HEK293T (cell line): ENCODE measurements around the gene KLHL33.
A peak's percentile ranks its signal among the peaks of the same experiment; 100 is the strongest.

Source experiments
- CTCF ChIA-PET: fragments of 350-600 bp; formaldehyde crosslinking; extraction: SDS; loops from one replicate; lab custom pipeline; 2021; ENCODE audit warnings: antibody characterized with exemption, inconsistent platforms; lab: Yijun Ruan, JAX
- POLR2A ChIA-PET: fragments of 350-600 bp; formaldehyde crosslinking; extraction: SDS; loops from one replicate; lab custom pipeline; 2020; ENCODE audit warnings: antibody characterized with exemption, inconsistent platforms; lab: Yijun Ruan, JAX
- DNase-seq: peaks from one replicate; pipeline ENCODE4 v3.0.0; 2012; ENCODE audit warnings: mixed read lengths; ENCODE audit errors: extremely low spot score
- ARNT ChIP-seq: fragments of 450-650 bp; IDR thresholded peaks from 2 replicates; pipeline ENCODE4 v1.6.1; 2017; ENCODE audit warnings: mild to moderate bottlenecking
- BHLHE40 ChIP-seq: fragments of 450-650 bp; IDR thresholded peaks from 2 replicates; pipeline ENCODE4 v1.6.1; 2016; ENCODE audit warnings: mild to moderate bottlenecking, moderate library complexity, borderline replicate concordance
- CTBP1 ChIP-seq: fragments of 450-650 bp; IDR thresholded peaks from 2 replicates; pipeline ENCODE4 v1.6.1; 2016; ENCODE audit warnings: borderline replicate concordance
- ELF4 ChIP-seq: fragments of 450-650 bp; IDR thresholded peaks from 2 replicates; pipeline ENCODE4 v1.6.1; 2017; ENCODE audit warnings: antibody characterized with exemption
- FOXA1 ChIP-seq: fragments of 450-650 bp; IDR thresholded peaks from 2 replicates; pipeline ENCODE4 v1.6.1; 2016; ENCODE audit warnings: mild to moderate bottlenecking
- FOXK2 ChIP-seq: fragments of 450-650 bp; IDR thresholded peaks from 2 replicates; pipeline ENCODE4 v1.6.1; 2016; ENCODE audit warnings: mild to moderate bottlenecking
- FOXM1 ChIP-seq: fragments of 450-650 bp; IDR thresholded peaks from 2 replicates; pipeline ENCODE4 v1.6.1; 2017; ENCODE audit warnings: mild to moderate bottlenecking, borderline replicate concordance
- HDGF ChIP-seq: fragments of 450-650 bp; IDR thresholded peaks from 2 replicates; pipeline ENCODE4 v1.6.1; 2017; ENCODE audit warnings: antibody characterized with exemption, borderline replicate concordance
- L3MBTL2 ChIP-seq: fragments of 450-650 bp; conservative IDR thresholded peaks from 2 replicates; pipeline ENCODE4 v1.6.1; 2016; ENCODE audit warnings: mild to moderate bottlenecking
- LEF1 ChIP-seq: fragments of 450-650 bp; IDR thresholded peaks from 2 replicates; pipeline ENCODE4 v1.6.1; 2017; ENCODE audit warnings: mild to moderate bottlenecking, borderline replicate concordance
- NFRKB ChIP-seq: fragments of 450-650 bp; IDR thresholded peaks from 2 replicates; pipeline ENCODE4 v1.6.1; 2016; ENCODE audit warnings: mild to moderate bottlenecking, moderate library complexity
- SP1 ChIP-seq: fragments of 450-650 bp; IDR thresholded peaks from 2 replicates; pipeline ENCODE4 v1.6.1; 2017
- SUZ12 ChIP-seq: fragments of 450-650 bp; IDR thresholded peaks from 2 replicates; pipeline ENCODE4 v1.6.1; 2016; ENCODE audit warnings: mild to moderate bottlenecking
- TARDBP ChIP-seq: fragments of 450-650 bp; IDR thresholded peaks from 2 replicates; pipeline ENCODE4 v1.6.1; 2016
- ZNF384 ChIP-seq: fragments of 450-650 bp; IDR thresholded peaks from 2 replicates; pipeline ENCODE4 v1.6.1; 2016
- TF ChIP-seq, protein P1 (sequence below): fragments of 450-650 bp; IDR thresholded peaks from 2 replicates; pipeline ENCODE4 v1.6.1; 2016

The KLHL33 gene

GRCh38 chr14:20419419-20419818, 16.5 kb downstream of the KLHL33 start:
- DNase-seq = no peak
- ChIA-PET CTCF (no interaction called here), POLR2A (interaction anchor here (1.0 to 1.9 kb wide), 2 partner anchors 42 to 50 kb away, joined by 3 to 4 read pairs; partner anchors contain the start of gene PIP4P1)
- TF ChIP-seq FOXA1 (no peak), SP1 (no peak), TARDBP (no peak), HDGF (no peak), BHLHE40 (no peak), ARNT (no peak), ZNF384 (no peak), NFRKB (no peak), ELF4 (no peak), SUZ12 (no peak), LEF1 (no peak), FOXM1 (no peak), L3MBTL2 (no peak), CTBP1 (no peak), FOXK2 (no peak)
- TF ChIP-seq, protein P1, sequence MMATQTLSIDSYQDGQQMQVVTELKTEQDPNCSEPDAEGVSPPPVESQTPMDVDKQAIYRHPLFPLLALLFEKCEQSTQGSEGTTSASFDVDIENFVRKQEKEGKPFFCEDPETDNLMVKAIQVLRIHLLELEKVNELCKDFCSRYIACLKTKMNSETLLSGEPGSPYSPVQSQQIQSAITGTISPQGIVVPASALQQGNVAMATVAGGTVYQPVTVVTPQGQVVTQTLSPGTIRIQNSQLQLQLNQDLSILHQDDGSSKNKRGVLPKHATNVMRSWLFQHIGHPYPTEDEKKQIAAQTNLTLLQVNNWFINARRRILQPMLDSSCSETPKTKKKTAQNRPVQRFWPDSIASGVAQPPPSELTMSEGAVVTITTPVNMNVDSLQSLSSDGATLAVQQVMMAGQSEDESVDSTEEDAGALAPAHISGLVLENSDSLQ = no peak

GRCh38 chr14:20418501-20418909, 17.5 kb downstream of the KLHL33 start:
- no peak for DNase-seq
- TF ChIP-seq ZNF384 (no peak), SP1 (no peak), FOXA1 (no peak), FOXM1 (no peak), FOXK2 (no peak)
- TF ChIP-seq, protein P1 = no peak
- CTCF ChIA-PET = no interaction called here
- POLR2A ChIA-PET = interaction anchor here (1.9 to 2.4 kb wide), 2 partner anchors 37 to 43 kb away, joined by 4 to 9 read pairs; partner anchors contain the start of genes APEX1, OSGEP and PIP4P1

DNA sequence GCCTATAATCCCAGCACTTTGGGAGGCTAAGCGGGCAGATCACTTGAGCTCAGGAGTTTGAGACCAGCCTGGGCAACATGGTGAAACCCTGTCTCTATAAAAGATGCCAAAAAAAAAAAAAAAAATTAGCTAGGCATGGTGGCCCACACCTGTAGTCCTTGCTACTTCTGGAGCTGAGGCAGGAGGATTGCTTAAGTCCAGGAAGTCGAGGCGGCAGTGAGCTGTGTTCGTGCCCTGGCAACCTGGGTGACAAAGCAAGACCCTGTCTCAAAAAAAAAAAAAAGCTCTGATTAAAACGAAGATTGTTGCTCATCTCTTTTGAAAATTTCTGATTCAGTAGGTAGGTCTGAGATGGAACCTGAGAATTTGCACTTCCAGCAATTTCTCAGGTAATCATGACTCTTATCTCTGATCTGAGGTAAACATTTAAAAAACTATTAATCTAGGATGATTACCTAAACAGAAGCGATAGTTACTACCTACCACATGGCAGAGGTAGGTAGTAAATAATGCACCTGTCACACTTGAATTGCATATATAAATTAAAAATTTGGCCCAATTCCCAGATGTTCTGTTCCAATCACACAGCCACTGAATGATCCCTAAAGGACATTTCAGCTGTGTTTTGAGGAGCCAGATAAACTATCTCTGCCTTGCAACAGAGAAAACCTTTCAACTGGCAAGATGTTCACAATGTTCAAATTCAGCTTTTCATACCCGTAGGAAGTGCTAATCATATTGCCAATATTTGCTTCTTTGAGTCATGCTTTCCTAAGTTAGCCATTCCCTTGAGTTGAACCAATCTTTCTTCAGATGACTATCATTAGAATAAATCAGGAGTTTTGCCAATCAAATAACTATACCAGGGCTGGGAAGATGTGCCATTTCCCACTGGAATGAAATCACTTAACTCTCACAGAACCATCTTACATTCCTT, 18.4 kb downstream of the KLHL33 start:
- DNase-seq = no peak
- POLR2A ChIA-PET = interaction anchor here (1.9 to 2.4 kb wide), 2 partner anchors 38 to 44 kb away, joined by 4 to 9 read pairs; partner anchors contain the start of genes APEX1, OSGEP and PIP4P1
- CTCF ChIA-PET = interaction anchor here (0.6 to 0.7 kb wide), 2 partner anchors 91 to 268 kb away, joined by 3 to 6 read pairs; no protein-coding TSS in a partner anchor
- TF ChIP-seq, protein P1 = 0 out of 2 replicates have a peak, but pooled peaks have one; percentile 16
- TF ChIP-seq CTBP1 = no peak

DNA sequence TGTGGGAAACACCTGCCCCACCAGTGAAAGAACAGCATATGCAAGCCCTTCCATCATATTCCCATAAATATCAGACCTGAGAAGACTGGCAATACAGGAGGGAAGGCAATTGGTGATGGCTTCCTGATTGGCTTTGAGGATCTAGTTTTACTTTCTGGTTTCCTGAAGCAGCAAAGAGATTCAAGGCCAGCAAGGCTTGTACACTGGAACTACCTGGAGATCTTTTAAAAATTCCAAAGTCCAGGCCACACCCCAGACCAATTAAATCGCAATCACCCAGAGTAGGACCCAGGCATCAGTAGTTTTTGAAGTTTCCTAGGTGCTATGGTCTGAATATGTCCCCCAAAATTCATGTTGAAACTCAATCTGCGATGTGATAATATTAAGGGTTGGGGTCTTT, 19.7 kb downstream of the KLHL33 start:
- CTCF ChIA-PET = interaction anchor here (0.6 to 1.5 kb wide), 14 partner anchors 8 to 216 kb away, joined by 3 to 10 read pairs (median 3); partner anchors contain the start of genes APEX1 and OSGEP
- DNase-seq = no peak
- TF ChIP-seq HDGF (no peak), NFRKB (no peak), FOXA1 (no peak), FOXM1 (no peak)
- POLR2A ChIA-PET = interaction anchor here (0.5 to 5.8 kb wide), 10 partner anchors 8 to 268 kb away, joined by 3 to 58 read pairs (median 3); partner anchors contain the start of genes APEX1, OSGEP, PARP2 and PIP4P1

GRCh38 chr14:20415782-20416206, 20.2 kb downstream of the KLHL33 start:
- ChIA-PET POLR2A (interaction anchor here (0.5 to 5.8 kb wide), 10 partner anchors 9 to 268 kb away, joined by 3 to 58 read pairs (median 3); partner anchors contain the start of genes APEX1, OSGEP, PARP2 and PIP4P1), CTCF (interaction anchor here (0.6 to 1.5 kb wide), 14 partner anchors 9 to 216 kb away, joined by 3 to 10 read pairs (median 3); partner anchors contain the start of genes APEX1 and OSGEP)
- DNase-seq = peak; percentile 43
- no peak for TF ChIP-seq ARNT
- TF ChIP-seq LEF1 = no peak
- no peak for TF ChIP-seq FOXK2
- no peak for TF ChIP-seq HDGF
- no peak for TF ChIP-seq SP1
- TF ChIP-seq, protein P1 = no peak
- no peak for TF ChIP-seq TARDBP
- no peak for TF ChIP-seq BHLHE40
